ENCODE data around the gene NRSN2. TPM values are rescaled to one million over a fixed set of nuclear protein-coding genes. Genes with fewer than 3 reads are reported as not detected.

NRSN2 gene
- total and polyA plus RNA-seq, 2 of the 4 experiments (the other 2 are of a cell fraction), result 9.9 to 101 TPM

DNA sequence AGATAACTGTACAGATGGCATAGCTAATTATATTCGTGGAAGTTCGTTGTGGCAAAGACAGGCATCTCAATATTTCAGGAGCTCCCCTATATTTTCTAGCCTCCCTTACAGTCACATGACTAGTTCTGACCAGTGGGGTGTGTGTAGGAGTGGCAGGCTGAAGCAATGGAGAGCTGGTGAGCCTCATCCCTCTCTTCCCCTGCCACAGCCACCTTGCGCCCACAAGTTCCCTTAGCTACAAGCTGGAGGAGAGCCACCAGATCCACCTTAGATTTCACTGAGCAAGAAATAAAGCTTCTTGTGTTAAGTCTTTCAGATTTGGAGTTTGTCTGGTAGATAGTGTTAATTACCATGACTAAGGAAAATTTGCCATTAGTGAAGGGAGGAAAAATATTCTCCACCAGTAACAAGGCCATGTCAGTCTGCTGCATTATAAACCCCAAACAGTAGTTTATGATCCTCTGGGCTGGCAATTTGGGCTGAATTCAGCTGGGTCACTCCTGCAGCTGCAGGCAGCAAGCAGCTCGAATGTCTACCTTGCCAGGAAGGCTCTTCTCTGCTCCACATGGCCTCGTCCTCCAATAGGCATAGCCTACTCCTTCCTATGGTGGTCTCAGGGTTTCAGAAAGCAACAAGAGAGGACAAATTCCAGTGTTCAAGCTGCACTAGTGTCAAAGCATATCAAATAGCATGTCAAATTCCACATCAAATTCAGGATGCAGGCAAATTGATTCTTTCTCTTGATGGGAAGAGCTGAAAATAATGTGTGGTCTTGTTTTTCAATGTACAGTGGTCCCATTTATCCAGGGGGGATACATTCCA lies 53.8 kb downstream of the NRSN2 start:
- no TSS peak for BruUV-seq (replicated peaks)
- no peak overlapping the region for H3K23ac ChIP-seq (ENCODE audit: low read depth, low read length)
- H4K8ac ChIP-seq (ENCODE audit: low read depth in 2 of 2, low read length in 2 of 2), result 0 out of 4 replicates have a peak overlapping the region, but pooled peaks of 1 of the 2 experiments have one; percentile 40

More for the DNA sequence above, 53.8 kb downstream of the NRSN2 start:
- no peak overlapping the region; the same call in 2 of the 3 replicates for H2BK15ac ChIP-seq (ENCODE audit: low read depth, low read length)
- in situ Hi-C loops (cut with MboI; ENCODE audit: low sequenced_read_pairs) (no loop called here), intact Hi-C loops (cut with micrococcal nuclease) (no loop called here), dilution Hi-C loops (cut with HindIII; ENCODE audit: low sequenced_read_pairs, unreplicated experiment) (no loop called here)
- no peak overlapping the region for H3K27ac ChIP-seq (ENCODE audit: insufficient read depth, low read length)
- no peak overlapping the region for H3K9ac ChIP-seq (ENCODE audit: low read depth, low read length)
- H3K27me3 ChIP-seq (ENCODE audit: control insufficient read depth, insufficient read depth, low read length), result no peaks in the 10 kb centered on the region
- ChIA-PET POLR2A (ENCODE audit: unreplicated experiment) (interaction anchor here (0.6 kb wide), 1 partner anchor 73 kb away, joined by 12 read pairs; no protein-coding TSS in a partner anchor), CTCF (no interaction called here)
- 0 out of 2 replicates have a peak, but pooled peaks cover 3% of the 10 kb centered on the region for H3K9me3 ChIP-seq (ENCODE audit: control insufficient read depth, insufficient read depth, low read length)
- H2AK5ac ChIP-seq (ENCODE audit: low read depth, low read length), result no peak overlapping the region
- peaks cover 14% of the 10 kb centered on the region; the same call in 1 of the 2 replicates for H4K20me1 ChIP-seq (ENCODE audit: insufficient read depth, low read length)
- peak overlapping the region; percentile 40; the same call in 1 of the 2 replicates for H3K14ac ChIP-seq (replicated peaks; ENCODE audit: low read depth, low read length)
- no peak overlapping the region for H3K56ac ChIP-seq (ENCODE audit: extremely low read depth, insufficient read depth, low read length)
- peak overlapping the region; percentile 51; the same call in 1 of the 2 replicates for H2BK20ac ChIP-seq (ENCODE audit: low read depth, low read length)
- H3K4me1 ChIP-seq (ENCODE audit: control insufficient read depth, insufficient read depth, low read length), result peaks cover 4% of the 10 kb centered on the region; the same call in 1 of the 2 replicates
- H3K9me1 ChIP-seq (ENCODE audit: insufficient read depth, low read length), result peaks cover 6% of the 10 kb centered on the region; the same call in 1 of the 2 replicates
- no peak overlapping the region for H4K5ac ChIP-seq (ENCODE audit: low read depth, low read length)
- no peak for DNase-seq
- ATAC-seq (ENCODE audit: low read depth), result peak; percentile 61
- peak overlapping the region; percentile 54 for H2AFZ ChIP-seq (replicated peaks; ENCODE audit: low read length, poor library complexity)
- H3K4me2 ChIP-seq (ENCODE audit: low read depth, low read length), result no peak overlapping the region
- 0 out of 2 replicates have a peak overlapping the region, but pooled peaks have one; percentile 48 for H3K4ac ChIP-seq (ENCODE audit: low read depth, low read length)
- H2BK5ac ChIP-seq (ENCODE audit: low read depth, low read length, poor library complexity, severe bottlenecking), result no peak overlapping the region
- TF ChIP-seq CEBPB (IDR thresholded peaks at IDR 0.05; ENCODE audit: low read depth, low read length), result no peak
- TF ChIP-seq RCOR1 (IDR thresholded peaks at IDR 0.05; ENCODE audit: insufficient replicate concordance, low read length), result no peak
- TF ChIP-seq BHLHE40 (IDR thresholded peaks at IDR 0.05; ENCODE audit: low read depth, low read length), result no peak
- TF ChIP-seq MAFK (IDR thresholded peaks at IDR 0.05; ENCODE audit: low read depth, low read length), result no peak
- TF ChIP-seq MAZ (IDR thresholded peaks at IDR 0.05; ENCODE audit: borderline replicate concordance, low read depth, low read length), result no peak
- TF ChIP-seq, protein P1, sequence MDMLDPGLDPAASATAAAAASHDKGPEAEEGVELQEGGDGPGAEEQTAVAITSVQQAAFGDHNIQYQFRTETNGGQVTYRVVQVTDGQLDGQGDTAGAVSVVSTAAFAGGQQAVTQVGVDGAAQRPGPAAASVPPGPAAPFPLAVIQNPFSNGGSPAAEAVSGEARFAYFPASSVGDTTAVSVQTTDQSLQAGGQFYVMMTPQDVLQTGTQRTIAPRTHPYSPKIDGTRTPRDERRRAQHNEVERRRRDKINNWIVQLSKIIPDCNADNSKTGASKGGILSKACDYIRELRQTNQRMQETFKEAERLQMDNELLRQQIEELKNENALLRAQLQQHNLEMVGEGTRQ (IDR thresholded peaks at IDR 0.05; ENCODE audit: low read depth, low read length), result peak; percentile 35; the same call in 1 of the 2 replicates
- TF ChIP-seq FOS (IDR thresholded peaks at IDR 0.05; ENCODE audit: low read depth, low read length), result no peak
- TF ChIP-seq CHD1 (IDR thresholded peaks at IDR 0.05; ENCODE audit: low read depth, low read length), result no peak
- TF ChIP-seq SMC3 (IDR thresholded peaks at IDR 0.05; ENCODE audit: low read depth, low read length), result no peak
- peaks cover 25% of the 10 kb centered on the region for H3K36me3 ChIP-seq (ENCODE audit: control insufficient read depth, insufficient read depth, low read length)
- H2BK120ac ChIP-seq (ENCODE audit: low read depth, low read length), result peak overlapping the region; percentile 49; the same call in 1 of the 2 replicates
- H4K91ac ChIP-seq (ENCODE audit: insufficient read depth, low read depth, low read length), result no peak overlapping the region
- WGBS, 2 experiments (ENCODE audit: extremely low coverage in 2 of 2, insufficient read length in 1 of 2), result no CpG with 5 or more reads among the region's 5 CpGs
- H3K4me3 ChIP-seq (ENCODE audit: insufficient read depth, low read depth, low read length), result no peak overlapping the region
- peaks cover 0 to under 1% of the 10 kb centered on the region in 2 experiments; a peak in 1 of 4 replicates for H3K79me1 ChIP-seq (ENCODE audit: low read depth in 1 of 2, low read length in 2 of 2)
- no peak overlapping the region for H2AK9ac ChIP-seq (replicated peaks; ENCODE audit: low read depth, low read length, poor library complexity)
- H3K18ac ChIP-seq (ENCODE audit: low read depth, low read length), result no peak overlapping the region

All from IMR-90 (cell line).